PC-9 (cell line): ENCODE data around the gene EHBP1. TPM values are rescaled to one million over a fixed set of nuclear protein-coding genes. Genes with fewer than 3 reads are reported as not detected.

Experiments used
- BruUV-seq: library from RNA; stranded (reverse); fragments of 400-500 nt; replicated peaks from 2 replicates; lab custom pipeline; 2021; lab: Mats Ljungman, UMichigan
- CTCF ChIA-PET: fragments of 300-600 bp; sonication (Branson Sonifier 250); formaldehyde crosslinking; loops from one replicate; lab custom pipeline; 2022; ENCODE audit warnings: antibody characterized with exemption; lab: Charles Lee
- POLR2A ChIA-PET: fragments of 300-600 bp; sonication (Branson Sonifier 250); formaldehyde crosslinking; loops from one replicate; lab custom pipeline; 2022; ENCODE audit warnings: antibody characterized with exemption; ENCODE audit not compliant: unreplicated experiment; lab: Charles Lee
- DNase-seq, 2 experiments: peaks; one replicate each; pipeline versions ENCODE4 v3.0.0 to v3.0.0-alpha.2; 2015 to 2022; ENCODE audit warnings: mixed read lengths in 1 of 2
- H2AFZ ChIP-seq: fragments of 200-600 bp; sonication (generic); 2 replicates; pipeline ENCODE4 v1.8.1; 2017; ENCODE audit warnings: antibody characterized with exemption
- H3F3A ChIP-seq: fragments of 200-600 bp; sonication (generic); 2 replicates; pipeline ENCODE4 v1.8.1; 2017; ENCODE audit warnings: antibody characterized with exemption, mild to moderate bottlenecking, low read depth; ENCODE audit not compliant: insufficient read depth
- H3K27ac ChIP-seq: fragments of 200-600 bp; sonication (generic); 2 replicates; pipeline ENCODE4 v1.6.1; 2016; ENCODE audit warnings: mixed run types
- H3K27me3 ChIP-seq: fragments of 200-600 bp; sonication (generic); 2 replicates; pipeline ENCODE4 v1.6.1; 2016; ENCODE audit warnings: low read depth, mixed run types; ENCODE audit not compliant: insufficient read depth
- H3K36me3 ChIP-seq: fragments of 200-600 bp; sonication (generic); 2 replicates; pipeline ENCODE4 v1.6.1; 2016; ENCODE audit warnings: low read depth, mixed run types
- H3K4me1 ChIP-seq: fragments of 200-600 bp; sonication (generic); replicated peaks from 2 replicates; pipeline ENCODE4 v1.6.1; 2016; ENCODE audit warnings: mixed run types; ENCODE audit not compliant: insufficient read depth
- H3K4me2 ChIP-seq: fragments of 200-600 bp; sonication (generic); 2 replicates; pipeline ENCODE4 v1.6.1; 2017; ENCODE audit warnings: mixed run types
- H3K4me3 ChIP-seq: fragments of 200-600 bp; sonication (generic); 2 replicates; pipeline ENCODE4 v1.6.1; 2016; ENCODE audit warnings: mixed run types
- H3K79me2 ChIP-seq: fragments of 200-600 bp; sonication (generic); 2 replicates; pipeline ENCODE4 v1.6.1; 2017; ENCODE audit warnings: low read depth, mixed run types
- H3K9me2 ChIP-seq: fragments of 200-600 bp; sonication (generic); 2 replicates; pipeline ENCODE4 v1.8.1; 2017; ENCODE audit warnings: mild to moderate bottlenecking; ENCODE audit not compliant: insufficient read depth
- H3K9me3 ChIP-seq: fragments of 200-600 bp; sonication (generic); 2 replicates; pipeline ENCODE4 v1.8.1; 2016; ENCODE audit warnings: low read depth; ENCODE audit not compliant: insufficient read depth
- H4K20me1 ChIP-seq: fragments of 200-600 bp; sonication (generic); 2 replicates; pipeline ENCODE4 v1.8.1; 2017; ENCODE audit not compliant: insufficient read depth
- CTCF ChIP-seq: fragments of 200-600 bp; sonication (generic); conservative IDR thresholded peaks from 2 replicates; pipeline ENCODE4 v1.6.1; 2017; ENCODE audit warnings: mixed run types, antibody characterized with exemption, mild to moderate bottlenecking, moderate library complexity
- EZH2 ChIP-seq: fragments of 200-600 bp; sonication (generic); IDR thresholded peaks from 2 replicates; pipeline ENCODE4 v1.8.0; 2017; ENCODE audit warnings: antibody characterized with exemption, low read depth
- intact Hi-C: fragments of 100-400 bp; cut with micrococcal nuclease; formaldehyde crosslinking; loops from one replicate; pipeline ENCODE4 v1.10.0; 2022; ENCODE audit not compliant: unreplicated experiment
- total RNA-seq: library from RNA; stranded (reverse); gene quantifications from 2 replicates; pipeline ENCODE4 v1.2.3, GENCODE V29; 2021

Gene EHBP1
- total RNA-seq, 1 experiment from 2014 or later = 100 TPM

- intact Hi-C loops = no loop called here
- H3K9me3 ChIP-seq = peaks cover 5% of the 10 kb centered on the region
- H4K20me1 ChIP-seq = no peaks in the 10 kb centered on the region
- H3F3A ChIP-seq = peaks cover 10% of the 10 kb centered on the region; the same call in 1 of the 2 replicates
- no peak overlapping the region for H3K4me2 ChIP-seq
- peak overlapping the region; percentile 18; the same call in 1 of the 2 replicates for H3K27ac ChIP-seq
- ChIA-PET POLR2A (no interaction called here), CTCF (no interaction called here)
- H3K9me2 ChIP-seq = no peaks in the 10 kb centered on the region
- BruUV-seq = no TSS peak
- DNase-seq = peak in 1 of 2 experiments; percentile 36
- no peak overlapping the region for H3K4me3 ChIP-seq
- no peaks in the 10 kb centered on the region for H3K27me3 ChIP-seq
- no peak for TF ChIP-seq CTCF
- TF ChIP-seq EZH2 = no peak
- H2AFZ ChIP-seq = no peak overlapping the region
- no peaks in the 10 kb centered on the region for H3K79me2 ChIP-seq
- H3K36me3 ChIP-seq = peaks cover 41% of the 10 kb centered on the region
- H3K4me1 ChIP-seq = peaks cover 14% of the 10 kb centered on the region
Observed at GRCh38 chr2:62870966-62871365, 165.5 kb downstream of the EHBP1 start.

- TF ChIP-seq CTCF = no peak
- no peak for TF ChIP-seq EZH2
Observed at GRCh38 chr2:62871506-62871905, 166.0 kb downstream of the EHBP1 start.

DNA sequence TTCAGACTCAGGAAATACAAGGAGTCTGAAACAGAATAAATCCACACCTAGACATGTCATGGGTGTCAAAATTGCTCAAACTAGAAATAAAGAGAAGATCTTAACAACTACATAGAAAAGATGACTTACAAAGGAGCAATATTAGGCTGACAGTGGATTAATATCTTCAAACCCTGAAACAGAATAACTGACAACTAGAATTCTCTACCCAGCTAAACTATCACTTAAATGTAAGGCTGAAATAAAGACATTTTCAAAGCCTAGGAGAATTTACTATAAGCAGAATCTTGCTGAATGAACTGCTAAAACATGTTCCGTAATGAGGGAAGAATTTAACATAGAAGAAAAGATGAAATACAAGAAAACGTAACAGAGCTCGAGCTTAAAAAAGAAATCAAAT lies 168.1 kb downstream of the EHBP1 start:
- Histone ChIP-seq H3K9me2 (no peaks in the 10 kb centered on the region), H3K79me2 (no peaks in the 10 kb centered on the region), H3K4me3 (no peak overlapping the region), H3K36me3 (peaks cover 45% of the 10 kb centered on the region), H3K4me2 (no peak overlapping the region), H3K9me3 (peaks cover 5% of the 10 kb centered on the region), H3F3A (peaks cover 5% of the 10 kb centered on the region; the same call in 1 of the 2 replicates), H4K20me1 (no peaks in the 10 kb centered on the region), H3K27ac (no peak overlapping the region), H3K4me1 (peaks cover 14% of the 10 kb centered on the region), H3K27me3 (no peaks in the 10 kb centered on the region), H2AFZ (no peak overlapping the region)
- intact Hi-C loops = no loop called here
- ChIA-PET CTCF (interaction anchor here (0.6 kb wide), 1 partner anchor 1327 kb away, joined by 5 read pairs; no protein-coding TSS in a partner anchor), POLR2A (no interaction called here)
- DNase-seq = no peak
- no TSS peak for BruUV-seq
- TF ChIP-seq EZH2 (no peak), CTCF (no peak)

More at GRCh38 chr2:62871506-62871905, 166.0 kb downstream of the EHBP1 start:
- Histone ChIP-seq H3K9me2 (no peaks in the 10 kb centered on the region), H3F3A (peaks cover 10% of the 10 kb centered on the region; the same call in 1 of the 2 replicates), H3K27me3 (no peaks in the 10 kb centered on the region), H3K4me3 (no peak overlapping the region), H3K4me1 (peaks cover 14% of the 10 kb centered on the region), H3K4me2 (no peak overlapping the region), H3K9me3 (peaks cover 5% of the 10 kb centered on the region), H3K79me2 (no peaks in the 10 kb centered on the region), H2AFZ (no peak overlapping the region), H3K27ac (peak overlapping the region; percentile 18; the same call in 1 of the 2 replicates), H4K20me1 (no peaks in the 10 kb centered on the region), H3K36me3 (peaks cover 45% of the 10 kb centered on the region)
- no TSS peak for BruUV-seq
- DNase-seq = peak in 1 of 2 experiments; percentile 36
- intact Hi-C loops = no loop called here
- POLR2A ChIA-PET = interaction anchor here (0.7 kb wide), 1 partner anchor 19 kb away, joined by 6 read pairs; no protein-coding TSS in a partner anchor
- CTCF ChIA-PET = no interaction called here
